SK-N-SH (cell line): Measurements from ENCODE around the gene GUK1. TPM values are rescaled to one million over a fixed set of nuclear protein-coding genes. Genes with fewer than 3 reads are reported as not detected.
A peak's percentile ranks its signal among the peaks of the same experiment; 100 is the strongest.

Experiments
- CTCF ChIA-PET: fragments of 300-600, 350-600 bp; formaldehyde crosslinking; extraction: SDS; loops from one replicate; lab custom pipeline; 2021; lab: Yijun Ruan, JAX
- POLR2A ChIA-PET: fragments of 350-600 bp; sonication (Branson Sonifier 250); formaldehyde crosslinking; extraction: SDS; loops from one replicate; lab custom pipeline; 2020; ENCODE audit warnings: antibody characterized with exemption, inconsistent platforms; lab: Yijun Ruan, JAX
- DNase-seq: peaks from one replicate; pipeline ENCODE4 v3.0.0; 2012
- H2AFZ ChIP-seq: fragments of 200-600 bp; sonication (generic); 2 replicates; pipeline ENCODE4 v1.8.1; 2016; ENCODE audit warnings: antibody characterized with exemption, mild to moderate bottlenecking, low read depth
- H3F3A ChIP-seq: fragments of 200-600 bp; sonication (generic); replicated peaks from 2 replicates; pipeline ENCODE3; 2016; ENCODE audit warnings: antibody characterized with exemption, mild to moderate bottlenecking; ENCODE audit not compliant: insufficient read depth
- H3K27ac ChIP-seq, 2 experiments: fragments of 200-500 bp in 1 of 2; fragments of 200-600 bp in 1 of 2; sonication (Bioruptor generic) in 1 of 2; sonication (generic), shearing (Covaris generic) in 1 of 2; 2 replicates each; pipeline versions ENCODE4 v1.5.1 to v1.6.1; 2014 to 2016; ENCODE audit warnings: low read depth in 2 of 2, inconsistent platforms in 1 of 2, low read length in 1 of 2, mild to moderate bottlenecking in 1 of 2, mixed read lengths in 1 of 2
- H3K27me3 ChIP-seq: fragments of 200-600 bp; sonication (generic), shearing (Covaris generic); 2 replicates; pipeline ENCODE4 v1.6.1; 2016; ENCODE audit warnings: mixed run types; ENCODE audit not compliant: insufficient read depth
- H3K36me3 ChIP-seq, 2 experiments: fragments of 200-500 bp in 1 of 2; fragments of 200-600 bp in 1 of 2; sonication (Bioruptor generic) in 1 of 2; sonication (generic) in 1 of 2; replicated peaks in 1 of 2; 2 replicates each; pipeline versions ENCODE3 to v1.5.1; 2014 to 2016; ENCODE audit warnings: low read length in 1 of 2, mild to moderate bottlenecking in 1 of 2; ENCODE audit not compliant: insufficient read depth in 2 of 2, control insufficient read depth in 1 of 2
- H3K4me1 ChIP-seq, 2 experiments: fragments of 200-500 bp in 1 of 2; fragments of 200-600 bp in 1 of 2; sonication (Bioruptor generic) in 1 of 2; sonication (generic), shearing (Covaris generic) in 1 of 2; 2 replicates each; pipeline versions ENCODE4 v1.5.1 to v1.6.1; 2014 to 2016; ENCODE audit warnings: low read depth in 1 of 2, low read length in 1 of 2, mixed run types in 1 of 2; ENCODE audit not compliant: insufficient read depth in 2 of 2, control insufficient read depth in 1 of 2
- H3K4me2 ChIP-seq: fragments of 200-600 bp; sonication (generic), shearing (Covaris generic); 2 replicates; pipeline ENCODE4 v1.6.1; 2017; ENCODE audit warnings: mixed run types
- H3K4me3 ChIP-seq, 2 experiments: fragments of 200-500 bp in 1 of 2; fragments of 200-600 bp in 1 of 2; sonication (Bioruptor generic) in 1 of 2; sonication (generic), shearing (Covaris generic) in 1 of 2; 2 replicates each; pipeline versions ENCODE4 v1.5.1 to v1.8.1; 2014 to 2016; ENCODE audit warnings: low read depth in 2 of 2, inconsistent platforms in 1 of 2, low read length in 1 of 2, mild to moderate bottlenecking in 1 of 2, mixed read lengths in 1 of 2, moderate library complexity in 1 of 2
- H3K79me2 ChIP-seq: fragments of 200-600 bp; sonication (generic); 2 replicates; pipeline ENCODE4 v1.8.1; 2017; ENCODE audit warnings: mild to moderate bottlenecking; ENCODE audit not compliant: insufficient read depth
- H3K9ac ChIP-seq: fragments of 200-600 bp; sonication (generic); 2 replicates; pipeline ENCODE4 v1.6.1; 2017; ENCODE audit warnings: mixed run types
- H3K9me2 ChIP-seq: fragments of 200-600 bp; sonication (generic); 2 replicates; pipeline ENCODE4 v1.6.1; 2017; ENCODE audit warnings: mixed run types
- H3K9me3 ChIP-seq: fragments of 200-600 bp; sonication (generic); 2 replicates; pipeline ENCODE4 v1.6.1; 2017; ENCODE audit warnings: mixed run types, mild to moderate bottlenecking, moderate library complexity
- H4K20me1 ChIP-seq: fragments of 200-600 bp; sonication (generic); 2 replicates; pipeline ENCODE4 v1.6.1; 2017; ENCODE audit warnings: mild to moderate bottlenecking, mixed run types; ENCODE audit not compliant: insufficient read depth
- CHD2 ChIP-seq: fragments of 150-350 bp; IDR thresholded peaks from 2 replicates; pipeline ENCODE4 v1.6.1; 2018; ENCODE audit warnings: low read length; ENCODE audit not compliant: partially characterized antibody
- CTCF ChIP-seq: fragments of 200-600 bp; sonication (generic); IDR thresholded peaks from 2 replicates; pipeline ENCODE4 v1.6.1; 2017; ENCODE audit warnings: antibody characterized with exemption, mild to moderate bottlenecking, moderate library complexity
- ELF1 ChIP-seq: IDR thresholded peaks from 2 replicates; pipeline ENCODE4 v1.4.0; 2012
- FOXJ3 ChIP-seq: sonication (generic); formaldehyde crosslinking; IDR thresholded peaks from 2 replicates; pipeline ENCODE4 v1.5.1; 2020; ENCODE audit warnings: mild to moderate bottlenecking, missing genetic modification reagents
- GABPA ChIP-seq: IDR thresholded peaks from 2 replicates; pipeline ENCODE4 v1.4.0; 2012; ENCODE audit warnings: low read depth, mild to moderate bottlenecking
- JUND ChIP-seq: IDR thresholded peaks from 2 replicates; pipeline ENCODE4 v1.4.0; 2012
- MAX ChIP-seq: IDR thresholded peaks from 2 replicates; pipeline ENCODE4 v1.4.0; 2012; ENCODE audit warnings: low read depth
- MEF2A ChIP-seq: IDR thresholded peaks from 2 replicates; pipeline ENCODE4 v1.4.0; 2012; ENCODE audit warnings: low read depth, borderline replicate concordance
- MXI1 ChIP-seq: IDR thresholded peaks from 2 replicates; pipeline ENCODE4 v1.6.1; 2012; ENCODE audit warnings: mild to moderate bottlenecking, low read depth, low read length, improper control_type of control experiment
- NFIC ChIP-seq: IDR thresholded peaks from 2 replicates; pipeline ENCODE4 v1.4.0; 2012; ENCODE audit warnings: borderline replicate concordance
- PBX3 ChIP-seq: IDR thresholded peaks from 2 replicates; pipeline ENCODE4; 2012
- POLR2AphosphoS5 ChIP-seq: IDR thresholded peaks from 2 replicates; pipeline ENCODE4 v1.6.1; 2012; ENCODE audit warnings: low read depth, low read length
- RAD21 ChIP-seq: IDR thresholded peaks from 2 replicates; pipeline ENCODE4 v1.6.1; 2012; ENCODE audit warnings: mild to moderate bottlenecking, low read length
- RCOR1 ChIP-seq: fragments of 150-350 bp; IDR thresholded peaks from 2 replicates; pipeline ENCODE4 v1.6.1; 2017; ENCODE audit warnings: antibody characterized with exemption, low read length
- RFX5 ChIP-seq: IDR thresholded peaks from 2 replicates; pipeline ENCODE4 v1.6.1; 2012; ENCODE audit warnings: mild to moderate bottlenecking, improper control_type of control experiment, low read length
- RXRA ChIP-seq: IDR thresholded peaks from 2 replicates; pipeline ENCODE4 v1.4.0; 2012; ENCODE audit warnings: low read depth, mild to moderate bottlenecking, borderline replicate concordance
- SIN3A ChIP-seq: IDR thresholded peaks from 2 replicates; pipeline ENCODE4 v1.6.1; 2012; ENCODE audit warnings: low read depth, mild to moderate bottlenecking, low read length, moderate library complexity, borderline replicate concordance
- SMC3 ChIP-seq: IDR thresholded peaks from 2 replicates; pipeline ENCODE4 v1.6.1; 2012; ENCODE audit warnings: low read depth, low read length, improper control_type of control experiment
- TAF1 ChIP-seq: IDR thresholded peaks from 2 replicates; pipeline ENCODE4 v1.6.1; 2012; ENCODE audit warnings: low read depth, mild to moderate bottlenecking, low read length, moderate library complexity, borderline replicate concordance
- WGBS: methylation state at CpG from one replicate; pipeline ENCODE4 v1.1.6; 2017; ENCODE audit warnings: low lambda C conversion rate; 5-methylcytosine and 5-hydroxymethylcytosine counted together
- polyA plus RNA-seq, 3 experiments: library from polyadenylated mRNA; depleted of rRNA; stranded (reverse); fragments of >200 nt; gene quantifications; 2 replicates each; pipeline ENCODE4 v1.2.3, GENCODE V29; 2012

GUK1 gene
- polyA plus RNA-seq, 1 of the 3 experiments (the other 2 are of a cell fraction): 742 TPM

- H3K4me3 ChIP-seq: no peak overlapping the region
- peaks cover 0 to 12% of the 10 kb centered on the region in 2 experiments; a peak in 1 of 4 replicates for H3K4me1 ChIP-seq
- H3K9ac ChIP-seq: no peak overlapping the region
- H2AFZ ChIP-seq: no peak overlapping the region
- H3F3A ChIP-seq: no peaks in the 10 kb centered on the region
- WGBS: 74% methylated on average over 3 of the region's 17 CpGs
- POLR2A ChIA-PET: interaction anchor here (1.3 kb wide), 1 partner anchor 15 kb away, joined by 3 read pairs; the partner anchor contains the start of gene IBA57
- H3K27ac ChIP-seq: no peak overlapping the region; a peak in 1 of 4 replicates
- no peaks in the 10 kb centered on the region for H3K9me2 ChIP-seq
- TF ChIP-seq MEF2A (no peak), GABPA (no peak), MAX (no peak), RCOR1 (no peak), MXI1 (no peak), SMC3 (no peak), TAF1 (no peak), JUND (no peak), SIN3A (no peak), POLR2AphosphoS5 (no peak), PBX3 (no peak), RAD21 (no peak)
- CTCF ChIA-PET: interaction anchor here (2.8 kb wide), 1 partner anchor 15 kb away, joined by 17 read pairs; the partner anchor contains the start of gene IBA57
- peaks cover 14% of the 10 kb centered on the region for H3K79me2 ChIP-seq
- H3K9me3 ChIP-seq: no peaks in the 10 kb centered on the region
- peaks cover 20% of the 10 kb centered on the region for H4K20me1 ChIP-seq
- no peak overlapping the region for H3K4me2 ChIP-seq
- H3K36me3 ChIP-seq: peaks cover 0 to 30% of the 10 kb centered on the region in 2 experiments
- peak; percentile 44 for DNase-seq
- no peaks in the 10 kb centered on the region for H3K27me3 ChIP-seq
These were observed 10.5 kb downstream of the GUK1 start for GRCh38 chr1:228150461-228151179.

GRCh38 chr1:228151180-228151925, 11.3 kb downstream of the GUK1 start:
- Histone ChIP-seq H3K36me3 (peaks cover 0 to 23% of the 10 kb centered on the region in 2 experiments), H3K9me2 (no peaks in the 10 kb centered on the region)
- WGBS: 93% methylated on average over 7 of the region's 12 CpGs
- TF ChIP-seq GABPA (no peak), MAX (no peak), FOXJ3 (CRISPR knock-in tag) (no peak), RXRA (no peak), RAD21 (no peak), JUND (no peak), RFX5 (no peak), POLR2AphosphoS5 (no peak), NFIC (no peak), CTCF (no peak), PBX3 (no peak), ELF1 (no peak), CHD2 (no peak)
- TF ChIP-seq, all 33 proteins: peak for 0
- peak; percentile 14 for DNase-seq
- CTCF ChIA-PET: interaction anchor here (2.8 kb wide), 1 partner anchor 14 kb away, joined by 17 read pairs; the partner anchor contains the start of gene IBA57
- Histone ChIP-seq H3K27me3 (no peaks in the 10 kb centered on the region), H3K27ac (no peak overlapping the region), H2AFZ (no peak overlapping the region), H4K20me1 (peaks cover 13% of the 10 kb centered on the region), H3K4me2 (no peak overlapping the region), H3K9ac (no peak overlapping the region), H3K9me3 (no peaks in the 10 kb centered on the region), H3F3A (no peaks in the 10 kb centered on the region), H3K79me2 (peaks cover 7% of the 10 kb centered on the region; the same call in 1 of the 2 replicates), H3K4me1 (peaks cover 0 to 12% of the 10 kb centered on the region in 2 experiments; a peak in 1 of 4 replicates), H3K4me3 (no peak overlapping the region)
- POLR2A ChIA-PET: interaction anchor here (0.7 to 1.3 kb wide), 5 partner anchors 8 to 42 kb away, joined by 3 to 4 read pairs (median 3); partner anchors contain the start of genes GUK1 and IBA57
